ENCODE results near the gene ST8SIA4.

Gene ST8SIA4
- 37.5 to 51.1 (median 41.5) reads per million in 3 experiments for total RNA-seq

DNA sequence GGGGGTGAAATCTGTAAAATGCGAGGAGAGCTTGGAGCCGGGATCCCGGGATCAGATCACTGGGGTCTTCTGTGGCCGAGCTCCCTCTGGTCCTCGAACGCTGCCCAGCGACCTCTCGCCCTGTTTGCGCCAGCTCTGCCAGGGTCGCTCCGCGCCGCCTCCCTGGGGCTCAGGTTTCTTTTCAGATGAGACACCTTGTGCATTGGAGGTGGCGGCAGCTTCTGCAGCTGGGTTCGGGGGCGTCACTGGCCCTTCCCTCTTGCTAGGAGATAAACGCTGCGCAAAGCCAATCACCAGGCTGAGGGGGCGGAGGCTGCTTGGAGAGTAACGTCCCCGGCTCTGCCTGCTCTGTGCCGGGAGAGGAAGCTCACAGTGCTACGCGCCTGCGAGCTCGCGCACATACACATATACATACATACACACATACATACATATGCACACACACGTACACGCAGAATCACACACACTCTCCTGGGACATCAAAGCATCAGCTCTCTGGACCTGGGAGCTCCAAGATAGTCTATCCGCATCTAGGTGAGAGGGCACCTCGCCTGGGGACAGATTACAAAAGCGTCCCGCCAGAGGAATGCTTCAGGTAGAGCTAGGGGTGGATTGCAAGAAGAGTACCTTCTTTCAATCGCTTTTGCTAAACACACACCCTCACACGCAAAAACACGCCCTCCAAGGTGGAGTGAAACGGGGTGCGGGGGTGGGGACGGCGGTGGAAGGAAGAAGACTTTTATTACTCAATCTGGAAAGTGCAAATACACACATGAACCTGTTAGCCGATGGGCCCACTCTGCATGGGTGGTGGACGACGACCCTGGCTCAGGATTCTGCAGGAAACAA is at the start of gene ST8SIA4:
Gene ST8SIA4 (minus strand): TSS at position 244 of the 849 bp plus-strand sequence. CDS start 327 bp downstream, outside the sequence.
- peak; percentile 89 for DNase-seq

- DNase-seq = no peak
These were observed 47.9 kb upstream of the ST8SIA4 start for GRCh38 chr5:100950985-100951384.

GRCh38 chr5:100913298-100913697 is 10.2 kb upstream of the ST8SIA4 start:
- DNase-seq = no peak

GRCh38 chr5:100909034-100909433 is 6.0 kb upstream of the ST8SIA4 start:
- no peak for DNase-seq

DNA sequence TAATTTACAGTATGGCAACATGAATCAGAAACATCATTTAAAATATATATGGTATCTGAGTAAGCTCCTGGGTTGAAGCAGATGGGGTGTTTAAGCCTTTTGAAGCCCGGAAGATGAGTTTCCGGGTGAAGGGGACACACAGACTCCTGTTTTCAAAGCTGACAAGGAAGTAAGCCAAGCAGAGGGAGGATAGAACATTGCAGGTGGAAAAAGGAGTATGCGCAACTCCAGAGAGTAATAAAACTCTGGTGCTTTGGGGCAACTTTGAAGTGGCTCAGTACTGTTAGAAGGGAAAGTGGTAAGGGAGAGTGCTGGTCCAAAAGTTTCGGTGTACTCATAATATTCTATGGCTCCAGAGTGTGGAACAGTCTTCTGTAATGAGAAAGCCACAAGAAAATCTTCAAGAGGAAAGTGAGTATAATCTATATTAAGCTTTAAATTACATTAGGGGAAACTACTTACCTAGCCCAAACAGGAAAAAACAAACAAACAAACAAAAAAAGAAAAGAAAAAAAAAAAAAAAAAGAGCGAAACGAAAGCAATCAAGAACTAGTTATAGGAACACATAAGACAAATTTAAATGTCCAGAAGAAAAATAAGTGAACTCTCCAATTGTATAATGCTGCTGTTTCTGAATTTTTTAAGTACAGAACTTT is 2.3 kb upstream of the ST8SIA4 start:
- DNase-seq = peak; percentile 40

DNA sequence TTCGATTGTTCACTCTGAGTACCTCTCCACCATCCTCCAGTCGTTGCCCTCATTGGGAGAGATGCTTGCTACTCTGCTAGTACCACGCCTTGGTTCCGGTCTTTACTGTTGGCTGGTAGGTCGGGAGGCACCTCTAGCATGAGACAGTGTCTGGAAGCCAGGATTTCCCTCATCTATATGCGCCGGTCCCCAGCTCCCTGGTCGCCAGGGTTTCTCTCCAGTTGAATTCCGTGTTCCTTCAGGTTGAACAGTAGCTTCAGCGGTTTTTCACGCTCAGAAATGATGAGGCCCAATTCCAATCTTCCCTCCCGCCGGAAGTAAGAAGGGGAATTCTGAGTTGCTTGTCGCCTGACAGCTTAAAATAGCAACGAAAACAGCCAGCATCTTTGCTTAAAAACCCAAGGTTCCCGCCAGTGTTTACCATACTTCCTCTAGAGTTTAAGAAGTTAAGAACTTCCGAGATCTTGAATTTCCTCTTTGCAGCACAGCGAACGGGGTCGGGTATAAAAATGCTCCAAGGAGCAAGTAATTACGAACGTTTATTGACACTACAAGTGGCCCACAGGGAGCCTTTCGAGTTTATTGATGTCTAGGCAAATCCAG is 1.3 kb upstream of the ST8SIA4 start:
- peak; percentile 61 for DNase-seq

- DNase-seq = no peak
These were observed 543 bp downstream of the ST8SIA4 start for GRCh38 chr5:100902440-100903038.

DNA sequence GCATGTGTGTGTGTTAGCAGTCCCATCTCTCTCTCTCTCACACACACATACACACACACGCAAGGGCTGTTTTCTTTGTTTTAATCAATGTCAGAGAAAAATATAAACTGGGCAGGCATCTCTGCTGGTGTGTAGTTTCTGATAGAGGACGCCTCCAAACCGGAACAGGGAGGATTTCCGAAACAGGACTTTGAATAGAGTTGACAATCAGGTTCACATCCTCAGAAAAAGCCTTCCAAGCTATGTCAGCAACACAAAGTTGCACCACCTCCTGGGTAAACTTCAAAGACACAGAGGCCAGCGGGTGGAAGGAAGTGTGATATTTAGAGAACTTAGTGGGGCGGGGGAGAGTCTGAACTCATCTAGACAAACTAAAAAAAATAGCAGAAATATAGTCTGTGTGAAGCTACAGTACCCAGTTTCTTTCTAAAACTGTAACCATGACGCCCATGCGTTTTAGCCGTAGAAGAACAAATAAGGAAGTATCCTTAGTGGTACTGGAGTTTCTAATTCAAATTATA is 1.2 kb downstream of the ST8SIA4 start:
- DNase-seq = peak; percentile 83

- peak; percentile 90 for DNase-seq
These were observed 2.0 kb downstream of the ST8SIA4 start for GRCh38 chr5:100900796-100901781.

DNA sequence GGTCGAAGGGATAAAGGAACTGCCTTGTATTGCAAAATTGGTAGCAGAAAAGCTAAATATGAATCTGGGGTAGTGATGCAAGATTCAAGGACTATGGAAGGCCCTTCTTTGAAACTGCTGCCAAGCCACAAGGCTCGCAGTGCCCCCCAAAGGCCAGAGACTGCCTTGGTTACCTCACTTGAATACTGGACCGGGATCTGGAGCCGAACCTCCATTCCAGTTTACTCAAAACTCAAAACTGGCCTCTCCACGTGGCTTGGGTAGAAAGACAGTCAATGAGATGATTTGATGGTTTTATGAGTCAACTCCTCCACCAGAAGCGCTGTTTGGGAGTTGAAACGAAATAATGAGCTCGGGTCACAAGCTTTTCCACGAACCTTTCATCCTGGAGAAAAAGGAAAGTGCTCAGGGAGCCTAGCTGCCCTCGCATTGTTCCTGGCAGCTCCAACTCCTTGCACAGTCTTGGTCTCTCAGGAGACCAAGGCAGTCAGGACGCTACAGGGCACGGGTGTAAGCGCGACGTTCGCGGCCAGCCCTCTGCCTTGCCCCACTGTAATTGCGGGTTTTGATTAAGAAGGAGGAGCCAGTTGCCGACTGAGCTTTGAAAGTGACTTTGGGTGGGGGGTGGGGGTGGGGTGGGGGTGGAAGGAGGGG is 2.8 kb downstream of the ST8SIA4 start:
- peak; percentile 53 for DNase-seq

DNA sequence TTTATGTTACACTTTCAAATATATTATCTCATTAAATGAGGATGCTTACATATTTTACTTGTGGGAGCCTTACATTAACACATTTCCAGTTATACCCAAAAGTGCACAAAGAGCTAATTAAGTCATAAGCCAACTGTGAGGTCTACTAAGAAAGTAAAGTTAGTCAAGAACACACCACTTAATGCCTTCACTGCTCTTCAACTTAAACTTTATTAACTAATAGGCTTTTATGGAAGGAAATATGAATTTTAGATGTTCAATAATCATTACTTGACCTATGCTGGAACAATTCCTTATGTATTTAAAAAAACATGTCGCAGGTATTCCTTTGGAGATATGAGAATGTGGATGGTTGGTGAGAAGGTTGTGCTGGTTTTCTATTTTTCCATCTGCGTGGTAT is 3.4 kb downstream of the ST8SIA4 start:
- DNase-seq = no peak

- DNase-seq = no peak
These were observed 4.4 kb downstream of the ST8SIA4 start for GRCh38 chr5:100898504-100899346.

- DNase-seq = no peak
These were observed 7.0 kb downstream of the ST8SIA4 start for GRCh38 chr5:100896054-100896453.

GRCh38 chr5:100890461-100891008 is 12.5 kb downstream of the ST8SIA4 start:
- DNase-seq = no peak

DNA sequence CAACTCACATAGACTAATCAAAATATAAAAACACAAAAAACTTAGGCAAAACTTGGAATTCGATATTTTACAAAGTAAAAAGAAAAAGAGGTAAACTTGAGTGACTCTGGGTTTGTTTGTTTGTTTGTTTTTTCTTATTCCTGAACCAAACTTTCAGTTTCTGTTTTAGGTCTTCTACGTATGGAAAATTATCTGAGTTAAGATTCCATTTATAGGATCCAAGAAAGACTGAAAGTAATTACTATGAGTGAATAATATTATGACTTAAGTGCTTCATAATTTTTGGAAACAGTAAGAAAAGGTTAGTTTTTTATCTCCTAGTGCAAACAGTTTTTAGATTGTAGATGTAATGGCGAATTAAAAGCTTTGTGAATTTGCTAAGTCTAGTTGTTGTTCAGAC is 13.2 kb downstream of the ST8SIA4 start:
- DNase-seq = no peak

GRCh38 chr5:100889165-100889743 is 13.8 kb downstream of the ST8SIA4 start:
- peak; percentile 55 for DNase-seq

- DNase-seq = no peak
These were observed 25.8 kb downstream of the ST8SIA4 start for GRCh38 chr5:100877274-100877673.

DNA sequence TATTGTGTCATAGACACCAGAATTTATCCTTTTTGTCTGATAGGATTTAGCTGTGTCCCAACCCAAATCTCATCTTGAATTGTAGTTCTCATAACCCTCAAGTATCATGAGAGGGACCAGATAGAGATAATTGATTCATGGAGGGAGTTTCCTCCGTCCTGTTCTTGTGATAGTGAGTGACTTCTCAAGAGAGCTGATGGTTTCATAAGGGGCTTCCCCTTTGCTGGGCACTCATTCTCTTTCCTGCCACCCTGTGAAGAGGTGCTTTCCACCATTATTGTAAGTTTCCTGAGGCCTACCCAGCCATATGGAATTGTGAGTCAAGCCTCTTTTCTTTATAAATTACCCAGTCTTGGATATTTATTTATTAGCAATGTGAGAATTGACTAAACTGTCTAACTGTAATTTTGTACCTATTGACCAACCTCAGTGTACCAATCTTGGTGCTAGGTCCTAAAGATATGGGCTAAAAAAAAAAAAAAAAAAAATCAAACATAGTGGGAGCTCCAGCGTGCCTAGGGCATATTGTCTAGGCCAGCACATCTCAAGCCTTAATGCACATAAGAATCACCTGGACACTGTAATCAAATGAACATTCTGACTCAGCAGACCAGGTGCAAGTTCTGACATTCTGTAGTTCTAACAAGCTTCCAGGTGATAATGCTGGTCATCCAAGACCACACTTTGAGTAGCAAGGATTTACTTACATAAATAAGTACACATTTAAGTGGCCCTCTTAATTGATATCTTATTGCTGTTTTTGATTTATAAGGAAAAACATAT is 30.5 kb downstream of the ST8SIA4 start:
- no peak for DNase-seq

All from central memory CD4-positive, alpha-beta T cell (primary cell).